GM21576 (cell line): ENCODE results near the gene ZBTB21.

Source experiments
- ATAC-seq: cut with Tn5 transposase; IDR thresholded peaks from one replicate; pipeline ENCODE4 v1.9.1; 2021; ENCODE audit warnings: mild to moderate bottlenecking, moderate library complexity; ENCODE audit not compliant: unreplicated experiment

The ZBTB21 gene

GRCh38 chr21:42040411-42041180 lies 30.4 kb upstream of the ZBTB21 start:
- ATAC-seq = no peak

- ATAC-seq = no peak
Measured at GRCh38 chr21:42039911-42040351, 29.8 kb upstream of the ZBTB21 start.

- ATAC-seq = no peak
Measured at GRCh38 chr21:42039470-42039901, 29.3 kb upstream of the ZBTB21 start.

GRCh38 chr21:42038826-42039425 lies 28.8 kb upstream of the ZBTB21 start:
- ATAC-seq = no peak

- no peak for ATAC-seq
Measured at GRCh38 chr21:42038393-42038792, 28.2 kb upstream of the ZBTB21 start.

- ATAC-seq = no peak
Measured at GRCh38 chr21:42037943-42038342, 27.8 kb upstream of the ZBTB21 start.

GRCh38 chr21:42037516-42037915 lies 27.4 kb upstream of the ZBTB21 start:
- ATAC-seq = no peak

- ATAC-seq = no peak
Measured at GRCh38 chr21:42036313-42036712, 26.2 kb upstream of the ZBTB21 start.

- ATAC-seq = no peak
Measured at GRCh38 chr21:42032968-42033367, 22.8 kb upstream of the ZBTB21 start.

GRCh38 chr21:42032266-42032665 lies 22.1 kb upstream of the ZBTB21 start:
- no peak for ATAC-seq

- no peak for ATAC-seq
Measured at GRCh38 chr21:42031816-42032215, 21.7 kb upstream of the ZBTB21 start.

- no peak for ATAC-seq
Measured at GRCh38 chr21:42031241-42031640, 21.1 kb upstream of the ZBTB21 start.

- ATAC-seq = no peak
Measured at GRCh38 chr21:42030311-42030710, 20.2 kb upstream of the ZBTB21 start.

GRCh38 chr21:42028766-42029425 lies 18.7 kb upstream of the ZBTB21 start:
- no peak for ATAC-seq

GRCh38 chr21:42027822-42028765 lies 17.9 kb upstream of the ZBTB21 start:
- no peak for ATAC-seq

GRCh38 chr21:42027085-42027821 lies 17.1 kb upstream of the ZBTB21 start:
- ATAC-seq = no peak

- no peak for ATAC-seq
Measured at GRCh38 chr21:42026082-42026435, 15.9 kb upstream of the ZBTB21 start.

- ATAC-seq = no peak
Measured at GRCh38 chr21:42025376-42026081, 15.4 kb upstream of the ZBTB21 start.

GRCh38 chr21:42022906-42023305 lies 12.7 kb upstream of the ZBTB21 start:
- no peak for ATAC-seq

- ATAC-seq = no peak
Measured at GRCh38 chr21:42022091-42022430, 11.9 kb upstream of the ZBTB21 start.
